SJSA1 (cell line): Measurements from ENCODE around the gene SERPINE2. TPM values are rescaled to one million over a fixed set of nuclear protein-coding genes. Genes with fewer than 3 reads are reported as not detected.
A peak's percentile ranks its signal among the peaks of the same experiment; 100 is the strongest.

Source experiments
- DNase-seq, 2 experiments: peaks; one replicate each; pipeline ENCODE4 v3.0.0-alpha.2; 2015 to 2020; ENCODE audit warnings: low spot score in 2 of 2, low read depth in 1 of 2
- H3K27ac ChIP-seq: fragments of 250-450 bp; sonication (Bioruptor Pico); 2 replicates; pipeline ENCODE4 v1.5.1; 2020; ENCODE audit warnings: mild to moderate bottlenecking, moderate library complexity
- H3K27me3 ChIP-seq: fragments of 250-450 bp; sonication (Bioruptor Pico); replicated peaks from 2 replicates; pipeline ENCODE4 v1.5.1; 2020; ENCODE audit warnings: mild to moderate bottlenecking, moderate library complexity
- H3K36me3 ChIP-seq: fragments of 250-450 bp; sonication (Bioruptor Pico); 2 replicates; pipeline ENCODE4 v1.5.1; 2020; ENCODE audit warnings: mild to moderate bottlenecking
- H3K4me1 ChIP-seq: fragments of 250-450 bp; sonication (Bioruptor Pico); replicated peaks from 2 replicates; pipeline ENCODE4 v1.6.1; 2021; ENCODE audit warnings: mild to moderate bottlenecking
- H3K4me3 ChIP-seq: fragments of 250-450 bp; sonication (Bioruptor Pico); 2 replicates; pipeline ENCODE4 v1.5.1; 2020; ENCODE audit warnings: mild to moderate bottlenecking
- H3K9me3 ChIP-seq: fragments of 250-450 bp; sonication (Bioruptor Pico); replicated peaks from 2 replicates; pipeline ENCODE4 v1.5.1; 2020; ENCODE audit warnings: mild to moderate bottlenecking
- total RNA-seq: library from RNA; depleted of rRNA; stranded (reverse); fragments of >200 nt; shearing (Covaris generic); gene quantifications from 2 replicates; pipeline ENCODE4 v1.2.3, GENCODE V29; 2014; rRNA removed

The SERPINE2 gene
- total RNA-seq = 45.5 and 66.7 TPM in 2 replicates

DNA sequence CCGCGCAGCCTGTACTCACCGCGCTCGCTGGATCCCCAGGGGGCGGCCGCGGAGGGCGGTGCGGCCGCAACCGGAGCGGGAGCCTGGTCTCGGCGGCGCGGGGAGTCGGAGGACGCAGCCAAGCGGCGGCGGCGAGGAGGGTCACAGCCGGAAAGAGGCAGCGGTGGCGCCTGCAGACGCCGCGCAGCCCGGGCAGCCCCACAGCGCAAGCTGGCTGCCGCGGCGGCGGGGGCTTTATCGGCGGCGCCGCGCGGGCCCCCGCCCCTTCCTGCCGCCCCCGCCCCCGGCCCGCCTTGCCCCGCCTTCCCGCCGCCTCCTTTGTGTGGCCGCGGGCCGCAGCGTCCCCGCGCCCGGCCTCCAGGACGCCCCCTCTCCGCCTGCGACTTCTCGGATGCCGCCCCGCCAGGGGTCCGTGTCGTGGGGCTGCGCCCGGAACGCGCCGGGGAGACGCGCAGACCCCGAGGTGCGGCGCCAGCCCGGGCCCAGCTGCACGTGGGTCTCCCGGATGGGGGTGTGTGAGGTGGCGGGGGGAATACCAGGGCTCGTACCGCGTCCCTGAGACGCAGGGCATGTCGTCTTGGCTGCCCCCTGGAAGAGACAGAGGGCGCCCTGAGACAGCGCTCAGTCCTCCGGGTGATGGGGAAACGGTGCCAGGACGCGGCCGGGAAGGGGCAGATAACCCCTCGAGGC is at the start of gene SERPINE2:
SERPINE2 (minus strand) TSS at position 207 of the 690 bp plus-strand sequence. CDS start 37,386 bp downstream, outside the sequence.
- Histone ChIP-seq H3K9me3 (peaks cover 3% of the 10 kb centered on the region; the same call in 1 of the 2 replicates), H3K36me3 (peaks cover 6% of the 10 kb centered on the region), H3K27me3 (no peaks in the 10 kb centered on the region), H3K27ac (peak within 1 kb of the TSS; percentile 66), H3K4me3 (peak within 1 kb of the TSS; percentile 99), H3K4me1 (peaks cover 16% of the 10 kb centered on the region)
- peak; percentile 81 to 89 for DNase-seq

GRCh38 chr2:224086226-224086914 is 47.3 kb upstream of the SERPINE2 start:
- Histone ChIP-seq H3K4me3 (no peak overlapping the region), H3K36me3 (no peaks in the 10 kb centered on the region), H3K27ac (peak overlapping the region; percentile 73), H3K4me1 (peaks cover 28% of the 10 kb centered on the region), H3K27me3 (no peaks in the 10 kb centered on the region), H3K9me3 (no peaks in the 10 kb centered on the region; the same call in 1 of the 2 replicates)
- peak; percentile 67 to 70 for DNase-seq

GRCh38 chr2:224085811-224086210 is 46.7 kb upstream of the SERPINE2 start:
- Histone ChIP-seq H3K27me3 (no peaks in the 10 kb centered on the region), H3K4me3 (no peak overlapping the region), H3K36me3 (no peaks in the 10 kb centered on the region), H3K4me1 (peaks cover 28% of the 10 kb centered on the region), H3K27ac (peak overlapping the region; percentile 73), H3K9me3 (no peaks in the 10 kb centered on the region; the same call in 1 of the 2 replicates)
- DNase-seq = no peak

DNA sequence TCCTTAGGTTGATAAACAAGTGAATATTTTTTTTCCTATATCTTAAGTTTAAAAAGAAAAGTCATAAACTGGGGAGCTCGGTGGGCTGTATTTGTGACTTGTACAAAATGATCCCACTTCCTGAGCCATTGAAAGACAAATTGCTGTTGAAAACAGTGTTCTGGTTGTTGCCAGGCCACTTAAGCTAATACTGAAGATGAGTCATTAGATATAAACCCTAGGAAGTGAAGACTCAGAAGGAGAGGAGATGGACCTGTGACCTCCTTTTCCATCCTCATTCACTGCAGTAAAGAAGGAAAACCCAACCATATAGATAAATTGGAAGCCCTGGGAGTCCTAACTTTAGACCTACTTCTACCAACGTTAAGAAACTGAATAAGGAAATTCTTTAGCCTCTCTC is 46.2 kb upstream of the SERPINE2 start:
- Histone ChIP-seq H3K27ac (peak overlapping the region; percentile 73), H3K4me1 (peaks cover 28% of the 10 kb centered on the region)
- peak in 1 of 2 experiments; percentile 52 for DNase-seq

GRCh38 chr2:224084266-224084892 is 45.3 kb upstream of the SERPINE2 start:
- Histone ChIP-seq H3K36me3 (no peaks in the 10 kb centered on the region), H3K27me3 (no peaks in the 10 kb centered on the region), H3K27ac (peak overlapping the region; percentile 73; the same call in 1 of the 2 replicates), H3K9me3 (no peaks in the 10 kb centered on the region; the same call in 1 of the 2 replicates), H3K4me3 (no peak overlapping the region), H3K4me1 (peaks cover 28% of the 10 kb centered on the region)
- no peak for DNase-seq

More for the DNA sequence above, 46.2 kb upstream of the SERPINE2 start:
- Histone ChIP-seq H3K27me3 (no peaks in the 10 kb centered on the region), H3K9me3 (no peaks in the 10 kb centered on the region; the same call in 1 of the 2 replicates), H3K4me3 (no peak overlapping the region), H3K36me3 (no peaks in the 10 kb centered on the region)

DNA sequence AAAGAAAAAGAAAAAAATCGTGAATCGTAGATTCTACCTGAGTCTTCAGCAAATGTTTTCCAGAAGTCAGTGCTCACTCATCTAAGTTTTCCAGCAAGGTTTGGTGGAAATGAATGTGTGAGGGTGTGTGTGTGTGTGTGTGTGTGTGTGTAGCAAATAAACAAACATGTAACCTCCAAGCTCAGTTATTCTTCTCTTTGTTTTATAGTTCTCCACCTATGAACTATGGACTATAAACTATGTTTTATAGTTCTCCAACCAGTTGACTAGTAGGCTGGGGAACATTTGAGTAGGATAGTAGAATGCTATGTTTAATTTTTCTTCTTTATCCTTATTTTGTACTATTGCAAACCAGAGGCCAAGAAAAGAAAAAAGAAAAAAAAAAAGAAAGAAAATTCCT is 44.6 kb upstream of the SERPINE2 start:
- H3K4me1 ChIP-seq = peaks cover 28% of the 10 kb centered on the region
- H3K9me3 ChIP-seq = no peaks in the 10 kb centered on the region; the same call in 1 of the 2 replicates
- H3K36me3 ChIP-seq = no peaks in the 10 kb centered on the region
- DNase-seq = no peak
- no peak overlapping the region for H3K27ac ChIP-seq
- no peaks in the 10 kb centered on the region for H3K27me3 ChIP-seq
- H3K4me3 ChIP-seq = no peak overlapping the region

DNA sequence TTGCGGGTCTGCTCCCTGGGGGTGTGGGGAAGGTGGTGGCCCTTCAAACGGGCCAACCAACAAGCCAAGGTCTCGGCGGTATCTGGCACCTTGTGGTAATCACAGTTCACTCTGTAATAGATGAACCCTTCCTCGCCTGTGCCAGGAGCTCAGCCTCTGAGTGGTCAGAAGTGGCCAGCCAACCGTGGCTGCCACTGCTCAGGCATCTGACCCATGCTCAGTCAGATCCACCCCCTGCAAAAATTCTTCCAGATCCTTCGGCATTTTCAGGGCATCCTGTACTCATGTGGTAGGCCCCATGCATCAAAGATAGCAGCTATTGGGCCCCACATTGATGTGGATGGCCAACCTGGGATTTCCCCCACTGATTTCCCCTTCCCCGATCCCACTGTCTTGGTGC is 39.6 kb upstream of the SERPINE2 start:
- Histone ChIP-seq H3K27ac (no peak overlapping the region), H3K36me3 (no peaks in the 10 kb centered on the region)
- DNase-seq = no peak

GRCh38 chr2:224077773-224078507 is 38.9 kb upstream of the SERPINE2 start:
- no peaks in the 10 kb centered on the region for H3K36me3 ChIP-seq
- no peak overlapping the region for H3K27ac ChIP-seq
- no peak for DNase-seq

More for the DNA sequence above, 39.6 kb upstream of the SERPINE2 start:
- Histone ChIP-seq H3K27me3 (no peaks in the 10 kb centered on the region), H3K4me1 (no peaks in the 10 kb centered on the region), H3K4me3 (no peak overlapping the region), H3K9me3 (no peaks in the 10 kb centered on the region)

DNA sequence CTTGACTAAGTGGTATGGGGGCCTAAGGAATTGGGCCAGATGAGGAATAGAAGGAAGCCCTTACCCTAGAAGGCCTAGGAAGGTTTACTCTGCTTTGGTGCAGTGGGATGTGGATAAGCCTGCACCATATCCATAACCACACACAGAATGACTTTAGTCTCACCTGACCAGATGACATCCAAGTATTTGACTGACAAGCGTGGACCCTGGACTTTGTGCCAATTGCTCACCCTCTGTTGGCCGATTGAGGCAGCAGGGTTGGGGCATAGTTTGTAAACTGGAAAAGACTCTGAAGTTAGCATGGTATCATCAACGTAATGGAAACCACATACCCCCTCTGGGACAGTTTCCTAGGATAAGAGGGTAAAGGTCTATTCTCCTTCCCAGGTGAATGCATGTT is 36.5 kb upstream of the SERPINE2 start:
- Histone ChIP-seq H3K36me3 (no peaks in the 10 kb centered on the region), H3K4me1 (no peaks in the 10 kb centered on the region), H3K27me3 (no peaks in the 10 kb centered on the region), H3K27ac (no peak overlapping the region), H3K9me3 (no peaks in the 10 kb centered on the region), H3K4me3 (no peak overlapping the region)
- no peak for DNase-seq

More at GRCh38 chr2:224077773-224078507, 38.9 kb upstream of the SERPINE2 start:
- H3K4me1 ChIP-seq = no peaks in the 10 kb centered on the region
- no peak overlapping the region for H3K4me3 ChIP-seq
- no peaks in the 10 kb centered on the region for H3K9me3 ChIP-seq
- H3K27me3 ChIP-seq = no peaks in the 10 kb centered on the region

GRCh38 chr2:224073676-224074075 is 34.6 kb upstream of the SERPINE2 start:
- Histone ChIP-seq H3K4me3 (no peak overlapping the region), H3K27me3 (no peaks in the 10 kb centered on the region), H3K36me3 (no peaks in the 10 kb centered on the region), H3K27ac (no peak overlapping the region), H3K4me1 (no peaks in the 10 kb centered on the region), H3K9me3 (no peaks in the 10 kb centered on the region)
- DNase-seq = no peak

GRCh38 chr2:224072541-224073188 is 33.6 kb upstream of the SERPINE2 start:
- no peak overlapping the region for H3K27ac ChIP-seq
- no peaks in the 10 kb centered on the region for H3K4me1 ChIP-seq
- H3K4me3 ChIP-seq = no peak overlapping the region
- no peaks in the 10 kb centered on the region for H3K9me3 ChIP-seq
- no peaks in the 10 kb centered on the region for H3K27me3 ChIP-seq
- DNase-seq = no peak
- H3K36me3 ChIP-seq = no peaks in the 10 kb centered on the region

GRCh38 chr2:224069172-224069571 is 30.1 kb upstream of the SERPINE2 start:
- Histone ChIP-seq H3K27me3 (no peaks in the 10 kb centered on the region), H3K27ac (no peak overlapping the region), H3K9me3 (no peaks in the 10 kb centered on the region), H3K36me3 (no peaks in the 10 kb centered on the region), H3K4me3 (no peak overlapping the region), H3K4me1 (no peaks in the 10 kb centered on the region)
- DNase-seq = no peak

- no peak overlapping the region for H3K27ac ChIP-seq
- no peak overlapping the region for H3K4me3 ChIP-seq
- no peaks in the 10 kb centered on the region for H3K36me3 ChIP-seq
- no peaks in the 10 kb centered on the region for H3K4me1 ChIP-seq
- H3K9me3 ChIP-seq = no peaks in the 10 kb centered on the region
- no peak for DNase-seq
- H3K27me3 ChIP-seq = no peaks in the 10 kb centered on the region
Measured at GRCh38 chr2:224063298-224063648, 24.2 kb upstream of the SERPINE2 start.
